ENCODE results near the gene RANGAP1. TPM values are rescaled to one million over a fixed set of nuclear protein-coding genes. Genes with fewer than 3 reads are reported as not detected.
"Not testable (repeated sequence)": the region's sequence is repeated elsewhere in the genome, so short reads cannot be mapped to it uniquely, and the experiment has no call there.

The RANGAP1 gene
- total RNA-seq, 1 donor from 2014 or later, result 65.1 TPM

DNA sequence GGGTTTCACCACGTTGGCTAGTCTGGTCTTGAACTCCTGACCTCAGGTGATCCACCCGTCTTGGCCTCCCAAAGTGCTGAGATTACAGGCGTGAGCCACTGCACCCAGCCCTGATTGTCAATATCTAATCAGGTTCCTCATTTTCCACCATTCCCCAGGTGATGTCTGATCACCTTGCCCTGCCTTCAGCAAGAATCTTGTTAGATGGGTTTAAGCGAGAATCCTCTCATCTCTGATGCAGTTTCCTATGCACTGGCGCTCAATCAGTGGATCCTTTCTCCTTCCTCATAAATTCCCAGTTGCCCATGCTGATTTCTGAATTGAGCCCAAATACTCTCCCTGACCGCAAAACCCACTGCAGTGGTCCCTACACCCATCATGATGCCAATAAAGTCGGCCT, 14.7 kb upstream of the RANGAP1 start:
- DNase-seq (ENCODE audit: low read depth in 2 of 2), result no peak

DNA sequence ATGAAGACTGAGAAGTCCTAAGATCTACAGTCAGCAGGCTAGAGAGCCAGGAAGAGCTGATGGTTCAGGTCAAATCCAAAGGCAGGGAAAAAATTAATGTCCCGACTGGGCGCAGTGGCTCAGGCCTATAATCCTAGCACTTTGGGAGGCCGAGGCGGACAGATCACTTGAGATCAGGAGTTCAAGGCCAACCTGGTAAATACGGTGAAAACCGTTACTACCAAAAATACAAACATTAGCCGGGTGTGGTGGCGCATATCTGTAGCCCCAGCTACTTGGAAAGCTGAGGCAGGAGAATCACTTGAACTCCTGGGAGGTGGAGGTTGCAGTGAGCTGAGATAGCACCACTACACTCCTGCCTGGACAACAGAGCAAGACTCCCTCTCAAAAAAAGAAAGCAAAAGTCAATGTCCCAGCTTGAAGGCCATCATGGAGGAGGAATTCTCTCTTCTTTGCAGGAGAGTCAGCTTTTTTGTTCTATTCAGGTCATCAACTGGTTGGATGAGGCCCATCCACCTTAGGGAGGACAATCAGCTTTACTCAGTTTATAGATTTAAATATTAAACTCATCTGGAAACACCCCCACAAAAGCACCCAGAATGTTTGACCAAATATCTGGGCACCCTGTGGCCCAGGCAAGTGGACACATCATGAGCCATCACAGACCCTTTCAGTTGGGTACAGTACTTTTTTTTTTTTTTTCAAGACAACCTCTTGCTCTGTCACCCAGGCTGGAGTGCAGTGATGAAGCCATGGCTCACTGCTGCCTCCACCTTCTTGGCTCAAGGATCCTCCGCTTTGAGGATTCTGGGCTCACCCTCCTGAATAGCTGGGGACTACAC, 11.1 kb upstream of the RANGAP1 start:
- DNase-seq (ENCODE audit: low read depth in 2 of 2), result no peak

DNA sequence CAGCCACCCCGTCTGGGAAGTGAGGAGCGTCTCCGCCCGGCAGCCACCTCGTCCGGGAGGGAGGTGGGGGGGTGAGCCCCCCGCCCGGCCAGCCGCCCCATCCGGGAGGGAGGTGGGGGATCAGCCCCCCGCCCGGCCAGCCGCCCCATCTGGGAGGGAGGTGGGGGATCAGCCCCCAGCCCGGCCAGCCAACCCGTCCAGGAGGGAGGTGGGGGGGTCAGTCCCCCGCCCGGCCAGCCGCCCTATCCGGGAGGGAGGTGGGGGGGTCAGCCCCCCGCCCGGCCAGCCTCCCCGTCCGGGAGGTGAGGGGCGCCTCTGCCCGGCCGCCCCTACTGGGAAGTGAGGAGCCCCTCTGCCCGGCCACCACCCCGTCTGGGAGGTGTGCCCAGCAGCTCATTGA, 8.8 kb upstream of the RANGAP1 start:
- not testable (repeated sequence) for DNase-seq (ENCODE audit: low read depth in 2 of 2)

DNA sequence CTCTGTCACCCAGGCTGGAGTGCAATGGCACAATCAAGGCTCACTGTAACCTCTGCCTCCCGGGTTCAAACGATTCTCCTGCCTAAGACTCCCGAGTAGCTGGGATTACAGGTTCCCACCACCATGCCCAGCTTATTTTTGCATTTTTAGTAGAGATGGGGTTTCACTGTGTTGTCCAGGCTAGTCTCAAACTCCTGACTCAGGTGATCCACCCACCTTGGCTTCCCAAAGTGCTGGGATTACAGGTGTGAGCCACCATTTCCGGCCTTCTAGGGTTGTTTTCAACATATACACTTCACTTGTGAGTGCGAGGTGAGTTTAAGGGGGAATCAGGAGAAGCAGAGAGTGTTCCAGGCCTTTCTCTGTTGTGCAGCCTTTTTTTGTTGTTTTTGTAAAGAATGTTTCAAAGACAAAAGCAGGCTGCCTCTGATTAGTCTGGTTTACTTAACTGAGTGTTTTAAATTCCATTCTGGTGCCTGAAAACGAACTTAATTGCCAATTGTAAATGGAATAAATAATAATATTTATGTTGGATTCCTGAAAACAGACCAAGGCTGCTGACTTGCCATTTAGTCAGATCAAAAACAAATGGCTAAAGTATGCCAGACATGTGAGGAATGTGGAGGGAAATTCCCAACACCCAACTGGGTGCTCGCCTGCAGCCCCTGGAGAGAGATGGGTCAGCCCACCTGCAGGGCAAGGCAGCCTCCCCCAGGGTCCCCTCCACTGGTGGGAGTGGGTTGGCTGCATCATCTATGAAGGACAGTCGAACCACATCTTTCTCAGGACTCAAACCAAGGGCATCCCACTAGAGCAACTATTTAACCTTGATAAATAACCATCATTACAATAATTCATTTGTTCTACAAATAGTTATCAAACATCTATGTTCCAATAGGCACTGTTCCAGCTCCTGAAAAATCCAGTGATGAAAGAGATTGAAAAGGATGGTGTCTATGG, 4.6 kb upstream of the RANGAP1 start:
- DNase-seq (ENCODE audit: low read depth in 2 of 2), result peak; percentile 78 to 80

DNA sequence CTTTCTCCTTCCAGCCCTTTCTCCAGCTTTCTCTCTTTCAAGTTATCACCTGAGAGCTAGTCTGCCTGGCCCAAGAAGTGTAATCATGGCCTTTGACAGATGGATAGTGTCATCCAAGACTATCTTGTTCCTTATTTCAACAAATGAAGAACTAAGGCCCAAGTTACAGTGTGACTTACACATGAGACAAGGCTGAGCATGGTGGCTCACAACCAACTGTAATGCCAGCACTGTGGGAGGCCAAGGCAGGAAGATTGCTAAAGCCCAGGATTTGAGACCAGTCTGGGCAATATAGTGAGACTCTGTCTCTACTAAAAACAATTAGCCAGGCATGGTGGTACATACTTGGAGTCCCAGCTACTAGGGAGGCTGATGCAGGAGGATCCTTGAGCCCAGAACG, 3.7 kb upstream of the RANGAP1 start:
- no peak for DNase-seq (ENCODE audit: low read depth in 2 of 2)

DNA sequence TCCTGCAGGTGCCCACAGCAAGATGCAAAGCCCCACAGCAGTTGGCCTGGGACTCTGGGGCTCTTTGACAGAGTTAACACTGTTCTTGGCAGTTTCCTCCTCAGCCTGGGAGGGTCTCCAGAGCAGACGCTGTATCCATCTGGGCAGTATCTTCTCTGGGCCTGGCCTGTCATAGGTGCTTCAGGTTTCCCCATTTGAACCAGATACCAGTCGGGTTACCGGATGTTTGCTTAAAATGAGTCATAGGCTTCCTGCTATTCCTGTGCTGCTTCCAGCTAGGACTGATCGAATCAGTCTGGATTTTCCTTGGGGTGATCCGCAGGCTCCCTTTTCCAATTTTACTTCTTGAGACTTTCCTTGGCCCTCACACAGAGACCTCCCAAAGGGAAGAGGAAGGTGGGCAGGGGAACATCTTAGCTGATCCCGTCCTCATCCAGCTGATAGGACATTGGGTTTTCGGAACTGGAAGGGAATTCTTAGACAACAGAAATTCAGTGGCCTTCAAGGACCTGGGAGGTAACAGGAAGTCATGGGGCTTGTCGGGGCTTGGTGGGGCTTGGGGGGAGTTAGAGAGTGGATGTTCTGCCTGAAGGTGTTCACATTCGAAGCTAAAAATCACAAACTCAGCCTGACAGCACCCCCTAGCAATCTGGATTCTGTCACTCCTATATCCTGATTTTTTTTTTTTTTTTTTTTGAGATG, 2.4 kb upstream of the RANGAP1 start:
- DNase-seq (ENCODE audit: low read depth in 2 of 2), result peak; percentile 75 to 87

DNA sequence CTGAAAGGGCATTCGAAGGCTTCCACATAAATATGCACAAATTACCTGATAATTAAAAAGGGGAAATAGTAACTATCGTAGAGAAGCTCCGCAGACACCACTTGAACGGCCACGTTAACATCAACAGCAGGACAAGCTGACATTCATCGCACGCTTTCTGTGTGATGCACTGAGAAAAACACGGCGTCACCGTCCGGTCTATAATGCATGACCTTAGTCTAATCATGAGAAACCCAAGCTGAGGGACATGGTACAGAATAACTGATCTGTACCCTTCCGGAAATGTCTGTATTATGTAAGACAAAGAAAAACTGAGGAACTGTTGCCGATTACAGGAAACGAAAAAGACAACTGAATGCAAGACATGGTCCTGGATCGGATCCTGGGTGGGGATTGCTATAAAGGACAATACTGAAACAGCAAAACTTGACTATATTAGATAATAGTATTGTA, 678 bp upstream of the RANGAP1 start:
- DNase-seq (ENCODE audit: low read depth in 2 of 2), result peak; percentile 64 to 83

DNA sequence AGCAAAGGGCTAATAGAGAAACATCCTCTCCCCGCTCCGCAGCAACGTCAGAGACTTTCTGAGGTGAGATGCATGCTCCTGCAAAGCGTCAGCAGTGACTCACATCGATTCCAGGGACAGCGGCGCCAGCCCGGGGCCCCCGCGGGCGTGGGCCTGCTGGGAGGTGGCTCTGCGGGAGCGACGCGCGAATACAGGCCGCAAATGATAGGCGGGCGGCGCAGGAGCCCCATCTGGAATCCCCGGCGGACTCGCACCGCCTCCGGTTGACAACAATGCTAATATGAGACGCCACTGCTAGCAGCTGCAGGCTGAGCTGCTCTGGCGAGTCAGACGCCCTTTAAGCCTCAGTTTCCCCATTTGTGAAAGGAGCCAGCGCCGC, 557 bp downstream of the RANGAP1 start:
- peak; percentile 64 to 89 for DNase-seq (ENCODE audit: low read depth in 2 of 2)

DNA sequence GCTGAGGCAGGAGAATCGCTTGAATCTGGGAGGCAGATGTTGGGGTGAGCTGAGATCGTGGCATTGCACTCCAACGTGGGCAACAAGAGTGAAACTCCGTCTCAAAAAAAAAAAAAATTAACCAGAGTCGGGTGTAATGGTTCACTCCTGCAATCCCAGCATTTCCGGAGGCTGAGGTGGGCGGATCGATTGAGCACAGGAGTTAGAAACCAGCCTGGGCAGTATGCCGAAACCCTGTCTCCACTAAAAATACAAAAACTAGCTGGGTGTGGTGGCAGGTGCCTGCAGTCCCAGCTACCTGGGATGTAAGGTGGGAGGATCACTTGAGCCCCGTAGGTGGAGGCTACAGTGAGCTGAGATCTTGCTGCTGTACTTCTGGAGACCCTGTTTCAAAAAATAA, 1.5 kb downstream of the RANGAP1 start:
- no peak for DNase-seq (ENCODE audit: low read depth in 2 of 2)

DNA sequence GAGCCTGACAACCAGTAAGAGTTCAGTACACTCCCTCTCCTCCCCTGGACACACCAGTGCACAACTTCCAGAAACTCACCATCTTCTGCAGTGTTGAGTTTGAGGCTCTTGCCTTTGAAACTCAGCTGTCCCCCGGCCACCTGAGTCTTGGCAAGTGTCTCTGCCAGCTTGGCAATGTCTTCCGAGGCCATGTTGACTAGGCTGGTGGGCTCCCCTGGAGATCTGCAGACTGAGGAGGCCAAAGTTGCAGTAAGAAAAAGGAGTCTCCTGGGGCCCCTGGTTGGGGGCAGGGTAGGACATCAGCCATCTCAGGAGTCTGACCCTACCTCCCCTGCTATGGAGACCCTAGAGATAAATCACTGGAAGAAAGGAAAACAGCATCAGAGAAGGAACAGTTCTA, 5.1 kb downstream of the RANGAP1 start:
- DNase-seq (ENCODE audit: low read depth in 2 of 2), result no peak

DNA sequence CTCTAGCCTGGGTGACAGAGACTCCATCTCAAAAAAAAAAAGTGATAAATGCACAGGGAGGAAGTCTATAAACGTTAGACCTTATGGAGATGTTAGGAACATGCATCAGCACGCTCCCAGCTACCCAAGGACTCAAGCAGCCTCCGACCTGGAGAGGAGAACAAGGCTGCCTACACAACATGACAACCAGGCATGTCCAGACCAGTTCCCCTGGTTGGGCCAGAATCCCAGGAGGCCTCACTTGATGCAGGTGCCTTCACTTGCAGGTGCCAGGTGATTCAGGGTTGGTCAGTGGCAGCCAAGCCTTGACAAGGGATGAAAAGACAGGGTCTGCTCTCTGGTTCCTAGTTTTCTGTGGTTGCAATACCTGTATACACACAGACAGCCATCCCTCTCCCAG, 5.9 kb downstream of the RANGAP1 start:
- no peak for DNase-seq (ENCODE audit: low read depth in 2 of 2)

DNA sequence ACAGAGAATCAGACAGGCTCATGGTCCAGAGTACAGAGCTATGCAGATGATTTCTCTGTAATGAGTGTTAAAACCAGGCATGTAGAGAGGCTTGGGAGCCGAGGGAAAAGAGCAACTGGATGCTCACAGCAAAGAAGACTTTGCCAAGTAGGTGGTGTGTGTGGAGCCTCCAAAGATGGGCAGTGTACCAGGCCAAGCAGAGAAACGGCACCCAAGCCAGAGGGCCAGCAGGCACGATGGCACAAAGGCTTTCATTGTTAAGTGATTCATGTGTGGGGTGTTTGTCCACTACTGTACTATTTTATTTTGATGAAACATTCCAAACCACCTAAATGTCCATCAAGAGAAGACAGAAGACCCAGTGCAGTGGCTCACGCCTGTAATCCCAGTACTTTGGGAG, 11.1 kb downstream of the RANGAP1 start:
- no peak for DNase-seq (ENCODE audit: low read depth in 2 of 2)

DNA sequence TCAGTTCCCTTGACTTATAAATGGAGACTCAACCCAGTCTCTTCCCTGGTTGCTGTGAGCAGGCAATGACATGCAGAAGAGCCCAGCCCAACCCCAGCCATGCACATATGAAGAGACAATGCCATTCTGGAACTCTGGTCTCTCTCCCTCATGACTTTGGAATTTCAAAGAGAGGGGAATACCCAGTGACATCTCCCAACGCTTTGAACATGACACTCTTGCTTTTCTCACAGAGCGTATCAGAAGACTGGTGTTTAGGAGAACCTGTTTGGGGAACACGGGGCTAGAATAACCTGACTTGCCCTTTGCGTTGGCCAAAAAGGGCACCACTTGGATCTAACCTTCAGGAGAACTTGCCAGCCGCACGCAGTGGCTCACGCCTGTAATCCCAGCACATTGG, 12.9 kb downstream of the RANGAP1 start:
- DNase-seq (ENCODE audit: low read depth in 2 of 2), result no peak

DNA sequence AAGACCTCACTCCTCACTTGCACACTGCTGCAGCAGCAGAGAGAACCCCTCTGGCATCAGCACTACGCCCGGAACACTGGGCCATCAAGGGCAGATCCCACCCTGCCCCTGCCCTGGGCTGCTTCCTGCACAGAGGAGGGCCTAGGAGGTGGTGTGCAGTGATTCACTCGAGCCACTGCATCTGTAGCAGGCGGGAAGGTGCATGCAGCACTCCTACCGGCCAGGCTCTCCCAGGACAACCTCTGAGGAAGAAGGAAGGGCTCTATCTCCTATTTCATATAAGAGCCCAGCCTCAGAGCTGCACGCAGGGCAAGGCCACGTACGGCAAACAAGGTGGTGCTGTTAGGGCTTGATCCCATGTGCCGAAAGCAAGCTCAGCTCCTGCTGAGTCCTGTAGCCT, 14.2 kb downstream of the RANGAP1 start:
- no peak for DNase-seq (ENCODE audit: low read depth in 2 of 2)

DNA sequence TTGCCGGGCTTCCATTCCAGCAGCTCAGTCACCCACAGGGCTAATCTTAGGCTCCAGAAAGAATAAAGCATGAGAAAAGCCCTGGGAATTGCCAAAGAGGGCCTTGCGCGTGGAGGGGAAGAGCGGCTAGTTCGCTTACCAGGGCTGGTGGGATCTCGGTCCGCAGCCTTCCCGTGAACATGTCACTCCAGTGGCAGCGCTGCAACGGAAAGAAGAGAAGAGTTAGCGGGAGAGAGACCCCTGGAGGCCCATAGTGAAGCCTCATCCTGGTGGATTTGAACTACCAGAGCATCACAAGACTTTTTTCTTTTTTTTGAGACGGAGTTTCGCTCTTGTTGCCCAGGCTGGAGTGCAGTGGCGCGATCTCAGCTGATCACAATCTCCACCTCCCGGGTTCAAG, 18.0 kb downstream of the RANGAP1 start:
- no peak for DNase-seq (ENCODE audit: low read depth in 2 of 2)

DNA sequence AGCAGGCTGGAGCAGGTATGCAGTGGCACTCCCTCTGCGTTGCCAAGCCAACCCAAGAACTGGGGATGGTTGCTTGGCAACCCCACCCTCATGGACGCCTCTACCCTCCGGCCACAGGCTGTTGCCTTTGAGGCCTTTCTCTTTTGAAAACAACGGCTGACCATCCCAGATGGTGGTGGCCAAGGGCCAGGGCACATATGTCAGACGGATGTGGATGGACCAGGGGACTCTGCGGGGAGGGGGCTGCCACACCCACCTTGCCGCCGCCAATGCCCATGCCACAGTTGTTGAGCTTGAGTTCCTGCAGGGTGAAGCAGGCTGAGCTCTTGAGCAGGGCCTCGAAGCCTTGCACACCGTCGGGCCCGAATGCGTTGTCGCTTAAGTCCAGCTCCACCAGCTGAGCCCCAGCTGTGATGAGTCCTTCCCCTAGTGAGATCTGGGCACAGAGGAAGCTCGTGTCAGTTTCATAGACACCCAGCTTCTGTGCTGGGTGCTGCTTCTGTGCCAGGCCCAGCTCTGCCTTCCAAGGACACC, 21.5 kb downstream of the RANGAP1 start:
- no peak for DNase-seq (ENCODE audit: low read depth in 2 of 2)

DNA sequence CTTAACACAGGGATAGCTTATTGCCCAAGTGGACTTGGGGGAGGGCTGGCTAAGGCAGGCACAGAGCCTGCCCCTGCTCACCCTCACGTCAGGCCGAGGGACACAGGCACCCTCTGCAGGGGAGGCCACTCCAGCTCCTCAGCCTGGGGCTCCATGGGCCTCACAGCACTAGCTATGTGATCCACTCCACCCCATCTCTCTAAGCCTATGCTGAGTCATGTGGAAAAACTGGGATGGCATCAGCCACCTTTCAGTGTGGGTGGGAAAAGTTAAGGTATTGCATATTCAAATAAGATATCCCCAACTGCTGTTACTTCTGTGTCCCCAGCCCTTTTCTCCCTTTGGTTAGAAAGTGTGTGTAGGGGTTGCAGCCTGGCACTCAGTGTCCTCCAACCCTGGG, 22.3 kb downstream of the RANGAP1 start:
- no peak for DNase-seq (ENCODE audit: low read depth in 2 of 2)

DNA sequence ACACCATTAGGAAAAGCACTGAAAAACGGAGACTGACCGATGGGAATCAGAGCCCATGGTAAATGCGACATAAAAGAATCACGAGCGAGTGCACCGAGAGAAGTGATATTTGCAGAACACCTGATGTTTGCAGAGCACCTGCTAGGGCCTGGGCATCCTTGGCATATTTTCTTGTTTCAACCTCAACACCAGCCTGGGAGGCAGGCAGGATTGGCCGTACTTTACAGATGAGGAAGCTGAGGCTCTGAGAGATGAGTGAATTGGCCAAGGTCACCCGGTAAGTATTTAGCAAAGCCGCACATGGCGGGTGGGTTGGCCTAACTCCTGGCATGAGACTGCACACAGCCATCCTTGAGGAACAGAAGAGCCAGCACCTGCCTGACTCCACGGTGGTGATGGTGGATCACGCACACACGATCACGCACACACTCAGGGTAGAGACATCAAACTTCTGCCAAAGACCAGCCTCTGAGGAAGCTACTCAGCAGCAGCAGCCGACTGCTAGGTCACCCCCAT, 23.7 kb downstream of the RANGAP1 start:
- DNase-seq (ENCODE audit: low read depth in 2 of 2), result no peak

DNA sequence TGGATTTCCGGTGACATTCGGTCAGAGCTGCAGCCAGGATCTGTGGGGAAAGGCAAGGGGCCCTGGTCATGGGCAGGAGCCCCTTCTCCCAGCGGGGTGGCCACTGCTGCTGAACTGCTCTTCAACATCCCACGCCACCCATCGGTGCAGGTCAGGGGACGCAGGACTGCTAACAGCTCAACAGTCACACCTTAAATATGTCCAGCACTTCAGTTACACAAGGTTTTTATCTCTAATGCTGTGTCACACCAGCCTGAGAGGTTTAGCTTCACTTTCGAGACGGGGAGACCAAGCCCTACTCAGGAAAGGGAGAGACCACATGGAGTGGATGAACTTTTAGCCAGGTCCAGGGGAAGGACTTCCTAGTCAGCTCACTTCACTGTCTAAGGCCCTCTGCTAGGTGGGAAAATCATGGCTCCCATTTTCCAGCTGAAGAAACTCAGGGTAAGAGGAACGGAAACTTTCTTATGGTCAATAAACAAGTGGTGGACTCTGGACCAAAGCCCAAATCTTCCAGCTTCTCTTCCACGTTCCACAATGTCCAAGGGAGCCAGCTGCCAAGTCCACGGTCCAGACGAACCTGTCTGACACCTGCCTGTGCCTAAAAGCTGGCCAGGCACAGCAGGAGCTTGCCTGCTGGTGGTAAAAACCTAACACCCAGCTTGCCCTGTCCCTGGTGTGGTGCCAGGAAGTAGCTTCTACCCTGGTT, 24.3 kb downstream of the RANGAP1 start:
- DNase-seq (ENCODE audit: low read depth in 2 of 2), result no peak

DNA sequence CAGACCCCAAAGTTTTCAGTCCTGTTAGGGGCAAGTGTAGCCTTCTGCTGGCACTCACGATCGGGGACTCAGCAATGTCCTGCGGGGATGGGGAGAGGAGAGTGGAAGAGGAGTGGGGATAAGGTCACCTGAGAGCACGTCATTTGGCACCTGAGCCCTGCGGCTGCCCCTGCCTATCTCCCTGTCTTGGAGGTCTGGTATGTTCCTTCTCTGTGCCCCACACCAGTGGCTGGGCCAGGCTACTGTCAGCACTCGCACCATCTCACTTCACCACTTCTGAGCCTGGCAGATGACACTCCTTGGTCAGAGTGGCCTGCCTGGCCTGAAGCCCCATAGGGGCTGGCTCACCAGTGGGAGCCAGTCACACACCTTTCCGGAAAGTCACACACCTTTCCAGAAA, 25.1 kb downstream of the RANGAP1 start:
- no peak for DNase-seq (ENCODE audit: low read depth in 2 of 2)

DNA sequence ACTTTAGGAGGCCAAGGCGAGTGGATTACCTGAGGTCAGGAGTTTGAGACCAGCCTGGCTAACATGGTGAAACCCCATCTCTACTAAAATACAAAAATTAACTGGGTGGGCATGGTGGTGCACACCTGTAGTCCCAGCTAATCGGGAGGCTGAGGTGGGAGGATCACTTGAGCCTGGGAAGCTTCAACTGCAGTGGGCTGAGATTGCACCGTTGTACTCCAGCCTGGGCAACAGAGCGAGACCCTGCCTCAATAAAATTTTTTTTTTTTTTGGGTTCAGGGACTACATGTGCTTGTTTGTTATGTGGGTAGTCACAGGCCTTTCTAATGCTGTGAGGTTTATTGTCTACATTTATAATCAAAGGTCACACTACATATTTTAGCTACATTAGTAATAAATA, 26.2 kb downstream of the RANGAP1 start:
- not testable (repeated sequence) for DNase-seq (ENCODE audit: low read depth in 2 of 2)

All from dermis microvascular lymphatic vessel endothelial cell (primary cell).